HG03135 (cell line): Measurements from ENCODE around the gene RXRG.

Source experiments
- ATAC-seq: cut with Tn5 transposase; IDR thresholded peaks from one replicate; pipeline ENCODE4 v1.9.1; 2021; ENCODE audit warnings: mild to moderate bottlenecking, moderate library complexity; ENCODE audit not compliant: unreplicated experiment

The RXRG gene

DNA sequence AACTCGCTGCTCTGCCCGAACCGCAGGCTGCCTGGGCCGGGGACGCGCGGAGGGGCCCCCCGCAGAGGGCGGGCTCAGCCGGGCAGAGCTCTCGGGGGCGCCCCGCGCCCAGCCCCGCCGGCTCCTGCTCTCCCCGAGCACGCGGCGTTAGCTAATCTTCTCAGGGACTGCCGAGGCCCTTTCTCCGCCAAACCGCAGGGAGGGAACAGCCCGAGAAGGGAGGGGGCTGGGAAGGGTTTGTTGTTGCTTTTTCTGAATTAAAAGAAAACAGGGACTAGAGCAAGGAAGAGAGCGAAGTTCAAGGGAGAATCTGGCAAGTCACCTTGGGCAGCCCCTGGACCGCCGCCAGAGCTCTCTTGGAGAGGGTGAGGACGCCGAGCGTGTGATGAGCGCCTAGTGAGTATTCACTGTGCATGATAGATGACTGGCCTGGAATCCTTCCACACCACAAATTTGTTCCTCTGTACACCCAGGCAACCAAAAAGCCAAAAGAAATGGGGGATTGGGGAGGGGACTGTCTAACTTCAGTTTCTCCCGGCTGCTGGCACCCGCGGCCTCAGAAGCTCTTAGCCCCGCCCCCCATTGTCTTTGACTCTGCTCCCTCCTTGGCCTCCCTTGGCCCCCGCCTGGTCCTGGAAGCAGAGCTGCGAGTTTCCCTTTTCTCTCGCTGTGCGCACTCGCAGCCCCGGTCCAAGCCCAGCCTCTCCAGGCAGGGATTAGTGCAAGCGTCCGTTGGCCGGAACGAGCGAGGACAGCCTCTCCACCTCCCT lies 68.7 kb downstream of the RXRG start:
- no peak for ATAC-seq

DNA sequence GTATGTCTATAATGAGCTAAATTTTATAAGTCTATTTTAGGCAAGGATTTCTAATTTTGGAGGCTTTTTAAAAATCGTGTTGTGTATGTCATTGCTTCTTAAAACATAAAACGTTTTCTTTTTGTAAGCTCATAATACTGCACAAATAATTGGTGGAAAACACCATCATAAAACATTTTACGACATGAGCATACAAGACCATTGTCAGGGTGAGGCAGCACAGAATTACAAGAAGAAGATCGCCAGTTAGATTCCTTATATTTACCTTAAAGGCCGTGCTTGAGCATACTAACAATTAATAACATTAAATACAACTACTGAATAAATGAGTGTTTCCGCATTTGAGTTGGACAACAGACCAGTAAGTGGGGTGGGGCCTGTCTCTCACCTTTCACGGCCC lies 69.3 kb downstream of the RXRG start:
- no peak for ATAC-seq

DNA sequence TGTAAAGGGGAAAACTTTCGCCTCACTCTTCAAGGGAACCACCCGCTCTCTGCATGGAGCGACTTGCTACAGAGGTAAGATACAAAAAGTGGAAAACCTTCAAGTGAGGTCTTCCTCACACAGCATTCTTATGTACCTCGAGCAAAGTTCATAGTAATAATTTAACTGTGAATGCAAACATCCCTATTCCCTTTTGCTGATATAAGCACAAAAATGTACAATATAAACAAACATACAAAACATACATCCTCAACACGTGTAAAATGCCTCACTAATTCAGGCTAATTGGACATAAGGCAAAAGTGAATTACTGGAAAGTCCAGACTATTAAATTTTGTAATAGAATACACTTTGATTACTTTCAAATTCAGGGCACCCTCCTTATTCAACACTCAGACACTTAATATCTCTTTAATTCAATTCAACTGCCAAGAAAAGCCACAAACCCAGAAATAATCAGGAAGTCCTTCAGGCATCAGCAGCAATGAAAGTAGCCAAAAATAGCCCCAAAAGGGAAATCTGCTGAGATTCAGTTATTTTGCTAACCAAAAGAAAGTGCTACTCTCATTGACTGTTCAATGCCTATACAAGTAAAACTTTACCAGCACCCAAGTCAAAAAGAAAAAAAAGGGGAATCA lies 73.2 kb downstream of the RXRG start:
- no peak for ATAC-seq

DNA sequence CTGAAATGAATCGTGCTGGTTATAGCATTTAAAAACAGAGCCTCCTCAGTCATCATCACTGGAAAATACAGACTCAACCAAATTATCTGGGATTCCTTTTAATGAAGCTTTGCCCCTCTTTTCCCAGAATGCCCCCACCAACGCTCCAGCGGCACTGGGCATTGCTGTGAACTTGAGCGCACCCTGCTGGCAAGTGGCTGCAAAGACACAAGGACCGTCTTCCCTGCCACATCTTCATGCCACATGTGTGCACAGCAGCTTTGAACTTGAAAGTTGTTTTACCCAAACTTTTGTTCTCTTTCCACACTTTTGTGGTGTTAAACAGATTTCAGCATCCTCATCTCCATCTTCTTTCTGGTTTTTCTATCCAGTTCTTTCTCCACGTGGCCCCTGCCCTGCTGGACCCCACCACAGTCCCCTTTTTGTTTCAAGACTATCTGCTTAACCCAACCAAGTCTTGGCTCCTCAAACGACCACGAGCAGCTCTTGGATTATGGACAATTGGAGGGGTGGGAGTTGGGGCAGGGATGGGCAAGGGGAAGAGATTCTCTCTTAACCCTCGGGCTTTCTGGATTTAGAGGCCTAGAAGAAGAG lies 75.6 kb downstream of the RXRG start:
- no peak for ATAC-seq

DNA sequence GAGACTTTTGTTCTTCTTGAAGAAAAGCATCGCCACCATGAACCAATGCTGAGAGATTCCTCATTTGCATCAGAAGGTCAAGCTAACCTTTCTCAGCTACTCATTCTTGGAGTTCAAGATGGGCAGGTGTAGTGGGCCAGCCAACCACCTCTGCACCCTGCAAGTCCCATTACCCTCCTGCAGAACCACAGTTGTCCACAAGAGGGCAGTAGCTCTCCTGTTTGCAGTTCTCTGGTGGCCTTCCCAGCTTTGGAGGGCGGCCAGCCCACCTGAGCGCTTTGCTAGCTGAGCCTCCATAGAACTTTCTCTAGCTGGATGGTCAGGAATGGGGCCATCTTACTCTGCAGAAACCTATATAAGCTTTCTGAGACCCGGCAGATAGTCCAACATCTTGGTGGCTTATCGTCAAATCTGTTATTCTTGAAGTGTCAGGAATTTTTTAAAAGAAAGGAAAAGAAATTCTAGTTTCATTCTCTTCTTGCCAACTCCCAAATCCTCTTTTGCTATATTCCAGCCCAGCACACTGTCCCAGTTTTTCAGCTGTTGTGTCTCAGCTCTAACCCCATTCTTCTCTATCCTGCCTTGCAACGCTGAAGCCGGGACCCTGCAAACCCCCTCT lies 77.4 kb downstream of the RXRG start:
- ATAC-seq = no peak

DNA sequence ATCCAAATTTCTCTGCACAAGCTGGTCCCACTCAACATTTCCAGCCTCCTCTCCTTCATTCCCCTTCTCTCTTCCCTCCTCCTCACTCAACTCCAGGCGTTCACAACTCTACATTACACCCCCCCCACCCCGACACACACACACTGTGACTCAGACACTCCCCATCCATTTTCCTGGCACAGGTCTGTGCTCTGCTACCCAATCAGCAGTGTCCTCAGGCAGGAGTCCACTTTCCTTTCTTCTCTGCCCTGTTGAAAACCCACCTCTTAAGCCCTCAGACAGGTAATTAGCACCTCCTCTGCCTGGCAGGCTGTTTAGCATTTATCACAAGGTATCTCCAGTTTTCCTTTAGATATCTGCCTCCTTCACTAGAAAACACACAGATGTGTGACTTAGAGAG lies 79.6 kb downstream of the RXRG start:
- ATAC-seq = no peak

DNA sequence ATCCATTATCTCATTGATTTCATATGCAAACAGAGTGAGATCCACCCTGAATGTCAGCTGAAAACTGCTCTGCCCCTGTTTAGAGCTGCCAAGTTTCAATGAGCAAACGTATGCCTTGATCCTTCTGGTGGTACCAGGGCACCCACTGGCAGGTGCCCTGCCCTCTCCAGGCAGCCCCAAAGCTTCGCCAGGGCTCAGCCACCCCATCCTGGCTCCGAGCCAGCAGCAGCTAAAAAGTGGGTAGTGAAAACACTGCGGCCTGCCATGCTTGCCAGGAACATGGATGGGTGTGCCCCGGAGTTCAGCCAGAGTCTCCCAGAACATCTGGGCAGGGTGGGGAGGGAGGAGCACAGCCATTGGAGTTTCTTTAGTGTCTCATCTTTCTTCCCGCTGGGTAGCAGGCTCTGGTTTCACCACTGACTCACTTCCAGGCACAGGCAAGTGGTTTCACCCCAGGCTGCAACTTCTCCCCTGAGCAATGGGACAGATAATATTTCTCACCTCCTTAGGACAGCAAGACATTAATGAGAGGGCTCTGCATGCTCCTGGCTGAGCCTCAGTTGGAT lies 80.3 kb downstream of the RXRG start:
- ATAC-seq = no peak

DNA sequence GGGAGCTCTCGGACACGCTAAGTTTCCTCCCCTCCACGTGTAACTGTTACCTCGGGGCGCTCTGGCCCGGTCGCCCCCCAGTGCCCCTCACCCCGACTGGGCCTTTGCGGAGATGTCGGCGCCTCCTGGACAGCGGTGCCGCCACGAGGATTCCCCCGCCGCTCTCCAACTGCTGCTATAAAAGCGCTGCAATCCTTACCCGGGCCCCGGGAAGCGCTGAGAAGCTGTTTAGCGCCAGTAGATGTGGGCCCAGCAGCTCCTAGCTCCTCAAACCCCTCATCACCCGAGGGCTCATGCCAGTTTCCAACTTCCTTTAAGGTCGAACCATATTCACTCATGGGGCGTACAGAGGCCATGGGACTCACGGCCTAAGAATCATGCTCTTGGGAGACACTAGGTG lies 88.0 kb downstream of the RXRG start:
- no peak for ATAC-seq

DNA sequence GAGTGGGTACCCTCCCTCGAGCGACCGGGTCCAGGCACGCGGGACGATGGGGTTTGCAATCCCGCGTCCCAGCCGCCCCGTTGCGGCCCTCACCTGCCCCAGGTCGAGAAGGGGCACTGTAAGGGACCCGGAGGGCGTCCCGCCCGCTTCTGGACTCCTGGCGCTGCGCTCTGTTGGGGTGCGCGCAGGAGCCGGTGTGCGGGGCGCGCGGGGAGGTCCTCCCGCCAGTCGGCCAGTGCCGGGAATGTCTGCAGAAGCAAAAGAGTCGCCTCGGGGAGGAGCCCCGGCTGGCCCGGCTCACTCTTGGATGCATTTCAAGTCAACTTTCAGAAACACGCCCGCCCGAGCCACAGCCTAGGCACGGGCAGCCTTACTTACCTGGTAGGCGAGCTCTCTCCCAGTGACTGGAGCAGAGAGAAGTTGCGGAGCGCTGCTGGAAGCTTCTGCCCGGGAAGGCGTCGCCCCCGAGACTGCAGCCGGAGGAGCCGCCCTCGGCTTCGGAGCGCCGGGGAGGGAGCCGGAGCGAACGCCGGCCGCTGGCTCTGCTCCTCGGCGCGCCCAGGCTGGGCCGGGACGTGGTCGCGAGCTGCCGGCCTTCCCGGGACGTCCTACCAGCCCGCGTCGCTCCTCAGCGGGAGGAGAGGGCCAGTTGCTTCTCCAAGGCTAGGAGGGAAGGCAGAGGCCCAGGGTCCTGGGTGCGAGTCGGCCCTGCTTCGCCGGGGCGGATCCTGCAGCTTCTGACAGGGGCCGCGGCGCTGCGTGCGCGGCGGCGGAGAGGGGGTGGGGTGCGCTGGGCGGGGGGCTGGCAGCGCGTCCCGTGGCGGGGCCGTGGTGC lies 88.7 kb downstream of the RXRG start, which contains the start of gene LMX1A:
TSS of gene LMX1A (minus strand) at position 739 of the 835 bp plus-strand sequence. CDS start 1,156 bp downstream, outside the sequence.
- no peak for ATAC-seq

DNA sequence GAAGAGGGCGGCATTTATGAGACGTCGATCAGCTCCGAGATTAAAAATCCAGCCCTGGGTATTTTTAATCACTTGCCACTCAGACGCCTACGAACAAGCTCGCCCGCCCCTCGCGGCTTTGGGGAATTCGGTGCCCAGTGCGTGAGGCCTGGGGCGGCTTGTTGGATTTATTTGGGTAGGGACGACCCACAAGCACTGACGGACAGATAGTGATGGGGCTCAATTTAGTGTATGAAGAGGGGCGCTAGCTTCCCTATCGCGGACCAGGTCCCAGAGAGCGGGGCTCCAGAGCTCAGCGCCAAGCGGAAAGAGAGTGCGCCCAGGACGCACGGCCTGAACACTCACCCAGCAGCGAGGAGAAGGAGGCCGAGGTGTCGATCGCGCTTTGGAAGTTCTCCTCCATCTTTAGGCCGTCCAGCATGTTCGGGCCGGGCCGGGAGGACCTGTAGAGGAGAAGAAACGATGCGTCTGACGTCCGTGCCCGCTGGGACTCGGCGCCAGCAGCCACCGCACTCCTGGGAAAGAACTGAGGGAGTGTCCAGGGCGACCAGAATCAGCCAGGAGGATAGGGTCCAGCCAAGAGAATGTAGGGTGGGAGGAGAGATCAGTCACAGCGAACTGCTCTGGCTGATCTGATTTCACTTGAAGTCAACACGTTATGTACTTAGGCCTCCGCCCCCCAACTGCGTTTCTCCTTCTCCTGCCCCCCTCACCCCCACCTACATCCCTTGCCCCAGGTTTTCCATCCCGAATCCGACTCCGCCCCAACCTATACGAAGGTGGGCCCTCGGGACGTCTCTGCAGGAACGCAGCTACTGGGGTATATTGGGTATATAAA lies 89.6 kb downstream of the RXRG start:
- ATAC-seq = no peak

DNA sequence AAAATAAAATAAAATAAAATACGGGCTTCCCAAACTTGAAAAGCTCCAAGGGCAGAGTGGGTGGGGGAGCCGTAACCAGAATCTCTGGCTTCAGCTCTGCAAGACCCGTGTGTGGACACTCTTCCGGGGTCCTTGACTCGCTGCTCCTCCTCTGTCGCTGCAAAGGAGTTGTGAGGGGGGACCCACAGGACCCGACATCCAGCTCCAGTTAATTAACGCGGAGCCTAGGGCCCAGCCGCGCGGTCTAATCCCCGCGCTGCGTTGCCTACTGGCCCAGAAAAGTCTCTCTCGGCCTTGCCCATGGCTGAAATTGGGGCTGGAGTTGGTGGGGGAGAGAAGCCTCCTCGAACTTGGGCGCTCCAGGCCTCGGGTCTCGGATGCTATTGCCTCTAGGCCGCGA lies 90.2 kb downstream of the RXRG start:
- no peak for ATAC-seq

DNA sequence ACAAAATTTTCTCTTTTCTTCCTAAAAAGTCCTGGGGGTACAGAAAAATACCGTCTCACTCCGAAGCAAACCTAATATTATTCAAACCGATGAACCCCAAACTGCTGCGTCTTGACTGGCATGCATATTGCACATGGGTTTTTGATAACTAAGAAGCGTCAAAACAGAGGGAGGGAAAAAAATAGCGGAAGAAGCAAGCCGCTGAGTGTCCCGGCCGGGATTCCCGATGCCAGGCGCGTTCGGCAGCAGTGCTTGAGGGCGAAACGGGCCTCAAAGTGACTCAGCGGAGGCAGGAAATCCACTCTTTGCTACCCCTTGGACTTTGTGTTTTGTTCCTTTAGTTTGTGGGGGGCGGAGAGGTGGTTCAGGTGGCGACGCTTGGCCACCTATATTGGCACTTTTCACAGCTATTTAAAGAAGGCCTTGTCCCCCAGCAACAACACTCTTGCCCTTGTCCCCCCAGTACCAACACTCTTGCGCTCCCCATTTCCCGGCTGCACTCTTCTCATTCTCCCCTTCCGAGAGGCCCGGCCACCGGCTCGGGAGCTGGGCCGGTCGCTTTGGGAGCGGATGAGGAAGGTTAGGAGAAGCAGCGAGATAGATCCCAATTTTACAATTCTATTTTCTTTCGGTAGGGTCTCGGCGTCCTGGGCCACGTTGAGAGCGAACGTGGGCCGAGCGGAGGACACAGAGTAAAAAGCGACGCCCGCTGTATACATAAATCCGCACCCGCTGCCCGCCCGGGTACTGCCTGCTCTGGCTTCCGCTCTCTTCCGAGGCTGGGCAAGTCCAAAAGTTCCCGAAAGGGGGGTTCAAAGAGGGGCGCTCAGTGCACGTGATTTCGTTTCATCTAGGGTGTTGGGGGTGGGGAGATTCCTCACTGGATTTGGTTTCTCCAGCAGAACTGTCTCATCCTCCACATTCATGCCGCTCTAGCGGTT lies 90.9 kb downstream of the RXRG start:
- ATAC-seq = no peak

DNA sequence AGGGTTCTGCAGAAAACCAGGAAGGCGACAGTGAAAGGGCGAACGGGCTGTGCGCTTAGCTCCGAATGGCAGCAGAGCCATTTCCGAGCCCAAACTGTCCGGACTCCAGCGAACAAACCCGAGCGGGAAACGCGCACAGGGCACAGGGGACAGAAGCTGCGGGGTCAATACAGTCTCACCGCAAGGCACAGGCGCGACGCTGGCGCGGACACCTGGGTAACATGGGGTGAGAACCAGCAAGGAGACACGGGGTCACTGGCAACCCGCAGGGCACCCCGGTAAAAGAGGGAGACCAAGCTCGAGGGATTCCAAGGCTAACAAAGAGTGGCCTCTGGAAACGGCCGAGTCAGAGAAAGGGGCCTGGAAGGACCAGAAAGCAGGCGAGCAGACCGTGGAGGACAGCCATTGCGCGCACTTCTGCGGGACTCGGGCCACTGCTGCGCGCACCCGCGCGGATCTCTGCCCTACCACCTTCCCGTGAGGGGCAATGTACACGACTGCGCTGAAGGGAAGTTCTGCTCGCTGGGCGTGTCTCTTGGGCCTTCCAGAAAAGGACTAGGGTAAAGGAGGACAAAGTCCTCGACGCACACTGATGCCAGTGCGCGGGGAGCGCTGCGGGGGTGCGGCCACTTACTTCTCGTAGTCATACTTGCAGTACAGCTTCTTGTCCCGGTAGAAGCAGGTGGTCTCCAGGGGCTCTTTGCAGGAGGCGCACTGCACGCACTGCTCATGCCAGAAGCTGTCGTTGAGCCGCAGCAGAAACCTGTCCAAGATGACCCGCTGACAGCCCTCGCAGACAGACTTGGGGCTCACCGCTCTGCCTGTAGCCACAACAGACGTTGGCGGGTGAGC lies 92.3 kb downstream of the RXRG start:
- ATAC-seq = no peak

DNA sequence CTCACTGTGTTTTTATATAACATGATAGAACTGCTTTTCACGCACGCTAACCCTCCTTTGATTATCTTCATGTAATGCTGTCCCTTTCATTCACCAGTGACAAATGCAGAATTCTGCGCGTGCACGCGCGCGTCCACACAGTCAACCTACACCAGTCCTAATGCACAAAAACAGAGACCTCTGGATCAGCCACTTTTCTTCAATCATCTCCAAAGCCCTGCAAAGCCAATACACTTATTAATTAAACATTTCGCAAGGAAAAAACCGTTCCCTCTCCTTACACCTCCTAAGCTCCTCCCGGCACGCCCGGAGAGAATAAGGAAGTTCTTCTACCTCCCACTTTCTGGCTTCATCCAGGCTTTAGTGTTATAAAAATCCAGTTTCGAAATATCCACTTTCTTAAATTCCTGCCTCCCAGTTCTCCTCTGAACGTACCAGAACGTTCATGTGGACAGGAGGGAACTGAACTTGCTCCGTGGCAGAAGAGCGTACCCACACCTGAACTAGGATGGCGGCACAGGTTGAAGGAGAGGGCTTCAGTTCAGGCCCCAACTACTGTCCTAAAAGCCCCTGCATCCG lies 93.0 kb downstream of the RXRG start:
- no peak for ATAC-seq
